BJ (cell line): ENCODE results near the gene OAS2. TPM values are rescaled to one million over a fixed set of nuclear protein-coding genes. Genes with fewer than 3 reads are reported as not detected.
"Not testable (repeated sequence)": the region's sequence is repeated elsewhere in the genome, so short reads cannot be mapped to it uniquely, and the experiment has no call there.

Experiments used
- CTCF ChIA-PET: fragments of 350-600 bp; formaldehyde crosslinking; extraction: SDS; loops from one replicate; lab custom pipeline; 2021; ENCODE audit warnings: antibody characterized with exemption, inconsistent platforms; lab: Yijun Ruan, JAX
- POLR2A ChIA-PET: fragments of 300-600 bp; sonication (Branson Sonifier 250); formaldehyde crosslinking; extraction: SDS; loops from one replicate; lab custom pipeline; 2021; ENCODE audit warnings: antibody characterized with exemption; lab: Charles Lee
- DNase-seq: peaks from one replicate; pipeline ENCODE4 v3.0.0-alpha.2; 2011; ENCODE audit warnings: low read depth
- H3K27me3 ChIP-seq: 2 replicates; pipeline ENCODE4 v1.6.0; 2011; ENCODE audit warnings: low read length; ENCODE audit not compliant: control insufficient read depth, insufficient read depth
- H3K36me3 ChIP-seq: 2 replicates; pipeline ENCODE4 v1.5.1; 2011; ENCODE audit warnings: low read length; ENCODE audit not compliant: control insufficient read depth, insufficient read depth
- H3K4me3 ChIP-seq: 2 replicates; pipeline ENCODE4 v1.5.1; 2011; ENCODE audit warnings: low read depth, mild to moderate bottlenecking, control low read depth, low read length
- polyA plus RNA-seq: library from polyadenylated mRNA; depleted of rRNA; stranded (reverse); fragments of >200 nt; gene quantifications from 2 replicates; pipeline ENCODE4 v1.2.3, GENCODE V29; 2011
- TF ChIP-seq, protein P1 (sequence below): IDR thresholded peaks from 2 replicates; pipeline ENCODE4 v1.5.1; 2011; ENCODE audit warnings: low read depth, mild to moderate bottlenecking, control low read depth, inconsistent platforms, low read length, moderate library complexity; ENCODE audit not compliant: insufficient read depth

OAS2 gene
- polyA plus RNA-seq, 1 experiment: 1.2 TPM

DNA sequence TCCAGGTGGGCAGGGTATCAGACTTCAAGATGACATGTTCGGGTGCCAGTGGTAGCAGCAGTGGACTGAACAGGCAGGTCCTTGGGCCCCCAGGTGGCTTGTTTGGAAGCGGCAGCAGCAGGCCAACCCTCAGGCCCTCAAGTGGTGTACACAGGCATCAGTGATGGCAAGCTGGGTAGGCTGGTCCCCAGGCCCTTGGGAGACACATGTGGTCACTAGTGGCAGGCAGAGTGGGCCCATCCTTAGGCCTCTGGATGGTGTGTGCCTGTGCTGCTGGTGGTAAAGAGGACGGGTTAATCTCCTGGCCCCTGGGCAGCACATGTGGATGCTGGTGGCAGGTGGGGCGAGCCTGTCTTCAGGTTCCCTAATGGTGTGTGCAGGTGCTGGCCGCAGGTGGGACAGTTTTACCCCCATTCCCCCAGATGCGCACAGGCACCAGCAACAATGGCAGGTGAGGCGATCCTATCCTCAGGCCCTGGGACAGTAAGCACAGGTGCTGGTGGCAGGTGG lies 8.0 kb downstream of the OAS2 start:
- no peaks in the 10 kb centered on the region for H3K27me3 ChIP-seq
- ChIA-PET CTCF (no interaction called here), POLR2A (no interaction called here)

DNA sequence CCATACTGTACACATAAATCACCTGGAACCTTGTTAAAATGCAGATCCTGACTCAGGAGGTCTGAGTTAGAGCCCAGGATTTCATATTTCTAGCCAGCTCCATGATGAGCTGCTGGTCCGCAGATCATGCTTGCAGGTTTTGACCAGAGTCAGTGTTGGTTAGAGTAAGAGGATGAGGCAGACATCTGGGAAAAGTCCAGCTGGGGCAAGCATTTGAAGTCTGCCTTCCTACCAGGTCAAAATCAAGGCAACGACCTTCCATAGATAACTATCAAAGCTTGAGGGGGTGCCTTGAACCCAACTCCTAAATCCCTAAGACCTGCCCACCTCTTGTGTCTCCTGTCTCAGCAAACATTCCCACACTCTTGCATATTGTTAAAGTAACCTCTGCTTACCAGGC lies 9.2 kb downstream of the OAS2 start:
- H3K4me3 ChIP-seq: no peak overlapping the region
- POLR2A ChIA-PET: no interaction called here
- TF ChIP-seq, protein P1, sequence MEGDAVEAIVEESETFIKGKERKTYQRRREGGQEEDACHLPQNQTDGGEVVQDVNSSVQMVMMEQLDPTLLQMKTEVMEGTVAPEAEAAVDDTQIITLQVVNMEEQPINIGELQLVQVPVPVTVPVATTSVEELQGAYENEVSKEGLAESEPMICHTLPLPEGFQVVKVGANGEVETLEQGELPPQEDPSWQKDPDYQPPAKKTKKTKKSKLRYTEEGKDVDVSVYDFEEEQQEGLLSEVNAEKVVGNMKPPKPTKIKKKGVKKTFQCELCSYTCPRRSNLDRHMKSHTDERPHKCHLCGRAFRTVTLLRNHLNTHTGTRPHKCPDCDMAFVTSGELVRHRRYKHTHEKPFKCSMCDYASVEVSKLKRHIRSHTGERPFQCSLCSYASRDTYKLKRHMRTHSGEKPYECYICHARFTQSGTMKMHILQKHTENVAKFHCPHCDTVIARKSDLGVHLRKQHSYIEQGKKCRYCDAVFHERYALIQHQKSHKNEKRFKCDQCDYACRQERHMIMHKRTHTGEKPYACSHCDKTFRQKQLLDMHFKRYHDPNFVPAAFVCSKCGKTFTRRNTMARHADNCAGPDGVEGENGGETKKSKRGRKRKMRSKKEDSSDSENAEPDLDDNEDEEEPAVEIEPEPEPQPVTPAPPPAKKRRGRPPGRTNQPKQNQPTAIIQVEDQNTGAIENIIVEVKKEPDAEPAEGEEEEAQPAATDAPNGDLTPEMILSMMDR: no peak
- no peaks in the 10 kb centered on the region for H3K36me3 ChIP-seq
- DNase-seq: no peak
- CTCF ChIA-PET: no interaction called here
- no peaks in the 10 kb centered on the region for H3K27me3 ChIP-seq

More for the DNA sequence above, 8.0 kb downstream of the OAS2 start:
- TF ChIP-seq, protein P1: no peak
- DNase-seq: no peak
- H3K4me3 ChIP-seq: no peak overlapping the region
- no peaks in the 10 kb centered on the region for H3K36me3 ChIP-seq

DNA sequence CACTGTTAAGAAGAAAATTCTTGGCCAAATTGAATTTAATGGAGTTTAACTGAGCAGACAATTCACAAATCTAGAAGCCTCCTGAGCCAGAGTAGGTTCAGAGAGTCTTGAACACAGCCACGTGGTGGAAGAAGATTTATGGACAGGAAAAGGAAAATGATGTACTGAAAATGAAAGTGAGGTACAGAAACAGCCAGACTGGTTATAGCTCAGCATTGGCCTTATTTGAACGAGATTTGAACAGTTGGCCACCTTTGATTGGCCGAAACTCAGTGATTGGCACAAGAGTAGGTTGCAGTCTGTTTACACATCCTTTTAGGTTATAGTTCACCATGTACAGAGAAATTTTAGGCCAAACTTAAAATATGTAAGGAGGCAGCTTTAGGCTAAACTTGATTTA lies 9.9 kb downstream of the OAS2 start:
- CTCF ChIA-PET: no interaction called here
- POLR2A ChIA-PET: no interaction called here
- H3K36me3 ChIP-seq: no peaks in the 10 kb centered on the region
- no peak for DNase-seq
- TF ChIP-seq, protein P1: no peak
- H3K4me3 ChIP-seq: no peak overlapping the region
- no peaks in the 10 kb centered on the region for H3K27me3 ChIP-seq

DNA sequence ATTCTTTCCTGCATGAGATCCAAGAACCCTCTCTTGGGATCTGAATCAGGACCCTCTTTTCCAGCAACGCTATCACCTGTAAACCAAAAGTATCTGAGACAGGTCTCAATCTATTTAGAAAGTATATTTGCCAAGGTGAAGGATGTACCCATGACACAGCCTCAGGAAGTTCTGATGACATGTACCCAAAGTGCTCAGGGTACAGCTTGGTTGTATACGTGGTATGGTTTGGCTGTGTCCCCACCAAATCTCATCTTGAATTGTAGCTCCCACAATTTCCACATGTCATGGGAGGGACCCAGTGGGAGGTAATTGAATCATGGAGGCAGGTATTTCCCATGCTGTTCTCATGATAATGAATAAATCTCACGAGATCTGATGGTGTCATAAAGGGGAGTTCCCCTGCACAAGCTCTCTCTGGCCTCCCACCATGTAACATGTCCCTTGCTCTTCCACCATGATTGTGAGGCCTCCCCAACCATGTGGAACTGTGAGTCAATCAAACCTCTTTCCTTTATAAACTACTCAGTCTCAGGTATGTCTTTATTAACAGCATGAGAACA lies 10.6 kb downstream of the OAS2 start:
- H3K4me3 ChIP-seq, POLR2A ChIA-PET, CTCF ChIA-PET: not testable (repeated sequence)

DNA sequence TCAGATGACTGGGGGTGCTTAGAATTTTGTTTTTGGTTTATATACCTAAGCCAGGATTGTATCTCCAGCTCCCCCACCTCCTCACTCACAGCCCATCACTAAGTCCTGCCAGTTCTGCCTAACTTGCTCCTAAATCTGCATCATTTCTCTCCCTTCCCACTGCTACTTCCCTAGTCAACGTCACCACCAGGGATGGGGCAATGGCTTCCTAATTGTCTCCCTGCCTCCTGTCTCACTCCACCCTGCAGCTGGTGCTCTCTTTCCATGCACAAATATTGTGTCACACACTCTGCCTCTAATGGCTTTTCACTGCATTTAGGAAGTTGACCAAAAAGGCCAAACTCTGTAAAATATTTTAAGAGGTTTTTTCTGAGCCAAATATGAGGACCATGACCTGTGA lies 11.5 kb downstream of the OAS2 start:
- H3K27me3 ChIP-seq: no peaks in the 10 kb centered on the region
- H3K4me3 ChIP-seq: no peak overlapping the region
- DNase-seq: no peak
- no peaks in the 10 kb centered on the region for H3K36me3 ChIP-seq
- ChIA-PET POLR2A (no interaction called here), CTCF (interaction anchor here (0.9 to 4.9 kb wide), 3 partner anchors 12 to 185 kb away, joined by 3 to 27 read pairs (median 15); partner anchors contain the start of gene OAS2)
- TF ChIP-seq, protein P1: no peak

More for the DNA sequence above, 10.6 kb downstream of the OAS2 start:
- H3K27me3 ChIP-seq, DNase-seq, H3K36me3 ChIP-seq: not testable (repeated sequence)
